Right forelimb (tissue), 1 donor: Measurements from ENCODE around the gene FRMD6.
"Not testable (repeated sequence)": the region's sequence is repeated elsewhere in the genome, so short reads cannot be mapped to it uniquely, and the experiment has no call there.

ENCODE experiments used
- DNase-seq: peaks from one replicate; pipeline ENCODE4 v3.0.0-alpha.2; 2018

Gene FRMD6

DNA sequence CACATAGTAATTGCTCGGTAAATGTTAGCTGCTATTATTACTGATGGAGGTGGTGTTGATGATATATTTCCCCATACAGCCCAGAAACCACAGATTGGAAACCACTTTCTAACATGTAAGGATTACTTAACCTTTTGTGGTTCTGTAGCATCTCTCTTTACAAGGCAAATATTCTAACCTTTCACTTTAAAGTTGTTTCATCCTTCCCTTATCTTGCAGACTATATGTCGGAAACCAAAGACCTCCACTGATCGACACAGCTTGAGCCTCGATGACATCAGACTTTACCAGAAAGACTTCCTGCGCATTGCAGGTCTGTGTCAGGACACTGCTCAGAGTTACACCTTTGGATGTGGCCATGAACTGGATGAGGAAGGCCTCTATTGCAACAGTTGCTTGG lies 75.8 kb downstream of the FRMD6 start:
- DNase-seq, result no peak

DNA sequence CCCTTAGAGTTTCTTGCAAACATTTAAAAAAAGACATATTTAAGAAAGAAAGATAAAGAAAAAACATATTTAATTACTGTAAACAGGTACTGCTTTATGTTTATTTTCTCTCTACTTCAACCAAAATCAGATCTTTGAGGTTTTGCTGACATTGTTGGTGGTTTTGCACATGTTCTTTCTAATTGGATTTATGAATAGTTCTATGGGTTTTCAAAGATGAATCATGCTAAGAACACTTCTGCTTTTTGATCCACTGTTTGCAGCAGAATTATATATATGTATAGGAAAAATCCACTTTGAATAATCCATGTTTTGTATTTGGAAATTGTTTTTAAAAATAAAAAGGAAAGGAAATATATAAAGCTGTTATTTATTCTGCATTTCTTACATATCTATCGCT lies 78.4 kb downstream of the FRMD6 start:
- no peak for DNase-seq

DNA sequence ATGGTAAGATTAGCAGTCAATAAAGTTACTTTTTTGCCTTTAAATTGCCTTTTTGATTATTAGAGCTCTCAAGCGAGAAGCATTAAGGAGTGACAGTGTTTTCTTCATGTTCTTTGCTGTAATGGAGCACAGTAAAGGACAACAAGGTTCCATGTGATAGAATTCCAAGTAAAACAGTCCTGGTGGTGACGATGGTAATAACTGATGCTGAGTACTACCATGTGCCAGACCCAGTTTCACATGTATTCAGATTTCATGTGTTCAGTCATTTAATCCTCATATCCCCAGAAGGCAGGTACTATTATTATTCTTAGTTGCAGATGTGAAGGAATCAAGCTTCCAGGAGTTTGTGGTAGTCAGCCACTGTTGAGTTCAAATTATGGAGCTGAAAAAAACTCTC lies 79.0 kb downstream of the FRMD6 start:
- DNase-seq, result no peak

DNA sequence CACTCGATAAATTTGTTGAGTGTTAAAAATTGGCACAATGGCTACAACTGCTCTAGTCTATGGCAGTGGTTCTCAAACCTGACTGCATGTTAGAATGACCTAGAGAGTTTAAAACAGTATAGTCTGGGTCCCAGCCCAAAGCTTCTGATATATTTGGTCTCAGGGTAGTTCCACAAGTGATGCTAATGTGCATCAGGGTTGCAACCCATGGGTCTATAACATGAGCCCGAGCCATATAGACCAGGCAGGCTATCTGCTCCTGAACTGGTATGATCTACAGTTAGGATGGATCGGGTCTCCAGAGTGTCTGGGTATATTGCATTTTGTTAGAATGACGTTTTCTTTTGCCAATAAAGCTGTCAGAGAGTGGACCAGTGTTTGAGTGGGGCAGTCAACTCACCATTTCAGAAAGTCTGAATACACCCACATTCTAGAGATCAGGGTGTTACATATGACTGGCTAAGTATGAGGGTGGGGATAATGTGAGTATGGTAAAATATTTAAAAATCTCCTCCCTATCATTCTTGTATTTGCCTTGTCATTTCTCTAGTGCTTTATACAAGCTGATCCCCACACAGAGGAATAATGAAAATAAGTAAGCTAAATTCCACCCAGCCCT lies 80.9 kb downstream of the FRMD6 start:
- DNase-seq, result no peak

DNA sequence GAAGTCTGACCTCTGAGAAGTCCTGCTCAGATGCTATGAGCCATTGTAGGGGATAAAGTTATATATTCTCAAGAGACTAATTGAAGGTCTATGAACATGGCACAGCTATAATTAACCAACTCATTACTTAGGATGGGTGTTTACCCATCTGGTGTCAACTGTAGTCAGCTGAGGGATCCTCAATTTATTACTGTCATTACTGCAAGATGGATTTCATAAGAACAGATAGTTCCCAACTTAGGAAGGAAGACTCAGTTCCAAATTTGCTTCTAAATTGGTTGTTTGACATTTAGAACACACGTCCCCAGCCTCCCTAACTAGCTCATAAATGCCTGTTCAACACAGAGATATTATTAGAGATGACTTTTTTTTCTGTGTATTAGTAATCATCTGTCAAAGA lies 81.4 kb downstream of the FRMD6 start:
- no peak for DNase-seq

DNA sequence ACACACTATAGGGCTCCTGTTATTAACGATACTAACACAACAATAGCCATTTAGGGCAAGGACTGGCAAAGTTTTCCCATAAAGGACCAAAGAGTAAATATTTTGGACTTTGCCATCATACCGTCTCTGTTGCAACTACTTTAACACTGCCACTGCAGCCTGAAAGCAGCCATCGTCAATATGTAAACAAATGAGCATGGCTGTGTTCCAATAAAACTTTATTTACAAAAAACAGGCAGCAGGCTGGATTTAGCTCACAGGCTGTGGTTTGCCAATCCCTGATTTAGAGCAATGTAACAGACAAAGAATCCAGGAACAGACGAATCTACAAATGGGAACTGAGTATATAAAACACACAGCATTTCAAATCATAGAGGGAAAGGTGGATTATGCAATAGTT lies 84.1 kb downstream of the FRMD6 start:
- no peak for DNase-seq

DNA sequence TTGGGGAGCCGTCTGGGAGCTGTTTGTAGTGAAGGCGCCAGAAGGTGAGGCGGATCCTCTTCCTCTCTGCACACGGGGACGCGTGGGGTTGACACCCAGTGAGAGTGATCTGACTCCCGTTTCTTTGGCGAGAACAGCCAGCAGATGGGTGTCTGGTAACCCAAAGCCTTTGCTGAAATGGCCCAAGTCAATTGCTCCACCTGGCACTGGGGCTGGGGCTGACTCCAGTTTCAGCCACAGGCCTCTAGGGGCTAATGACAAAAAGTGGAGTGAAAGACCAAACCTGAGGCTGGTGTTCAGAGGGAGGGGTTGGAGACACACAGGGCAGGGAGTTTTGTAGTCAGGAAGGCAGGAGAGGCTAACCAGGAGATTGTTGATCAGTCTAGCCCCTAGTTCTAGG lies 87.0 kb downstream of the FRMD6 start:
- no peak for DNase-seq

DNA sequence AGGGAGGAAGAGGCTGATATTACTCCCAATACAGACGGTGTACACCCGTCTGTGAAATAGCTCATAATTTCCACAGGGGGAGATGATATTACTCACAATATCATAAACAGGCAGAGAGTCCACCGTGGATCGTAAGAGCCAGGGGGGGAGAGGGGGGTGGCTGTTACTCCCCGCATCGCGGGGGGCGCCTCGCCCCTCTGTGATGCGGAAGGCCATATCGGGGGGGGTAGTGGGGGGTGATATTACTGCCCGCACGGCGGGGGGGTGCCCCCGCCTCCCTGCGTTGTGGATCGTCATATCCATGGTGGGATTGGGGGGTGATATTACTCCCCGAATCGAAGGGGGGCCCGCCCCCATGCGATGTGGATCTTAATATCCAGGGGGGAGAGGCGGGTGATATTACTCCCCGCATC lies 91.9 kb downstream of the FRMD6 start:
- no peak for DNase-seq

DNA sequence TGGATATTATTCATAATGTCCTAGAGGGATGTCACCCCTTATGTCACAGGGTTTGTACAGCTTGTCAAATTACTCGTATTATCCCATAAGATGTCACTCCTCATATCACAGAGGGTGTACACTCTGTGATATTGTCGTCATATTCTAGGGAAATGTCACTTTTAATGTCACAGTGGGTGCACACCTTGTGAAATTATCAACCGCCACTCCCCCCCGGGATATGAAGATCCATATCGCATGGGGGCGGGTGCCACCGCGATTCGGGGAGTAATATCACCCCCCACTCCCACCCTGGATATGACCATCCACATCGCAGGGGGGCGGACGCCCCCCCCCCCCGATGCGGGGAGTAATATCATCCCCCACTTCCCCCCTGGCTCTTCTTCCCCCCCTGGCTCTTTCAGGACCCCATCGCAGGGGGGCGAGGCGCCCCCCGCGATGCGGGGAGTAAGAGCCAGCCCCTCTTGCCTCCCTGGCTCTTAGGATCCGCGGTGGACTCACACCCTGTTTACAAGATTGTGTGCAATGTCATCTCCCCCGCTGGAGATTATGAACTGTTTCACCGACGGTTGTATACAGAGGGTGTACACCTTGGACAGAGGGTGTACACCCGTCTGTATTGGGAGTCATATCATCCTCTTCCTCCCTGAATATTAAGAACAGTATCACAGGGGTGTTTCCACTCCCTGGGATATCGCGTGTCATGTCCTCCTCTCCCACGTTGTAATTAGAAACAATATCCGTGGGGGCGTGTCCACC lies 92.8 kb downstream of the FRMD6 start:
- no peak for DNase-seq

DNA sequence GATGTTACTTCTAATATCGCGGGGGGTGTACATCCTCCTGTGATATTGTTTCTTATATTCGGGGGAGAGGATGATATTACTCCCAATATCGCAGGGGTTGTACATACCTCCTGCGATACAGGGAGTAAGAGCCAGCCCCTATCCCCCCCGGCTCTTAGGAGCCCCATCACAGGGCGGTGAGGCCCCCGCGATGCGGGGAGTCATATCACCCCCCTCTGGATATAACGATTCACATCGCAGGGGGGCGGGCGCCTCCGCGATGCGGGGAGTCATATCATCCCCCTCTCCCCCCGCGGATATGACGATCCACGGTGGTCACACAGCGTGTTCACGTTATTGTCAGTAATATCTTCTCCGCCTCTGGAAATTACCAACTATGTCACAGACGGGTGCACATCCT lies 95.1 kb downstream of the FRMD6 start:
- DNase-seq, result not testable (repeated sequence)

DNA sequence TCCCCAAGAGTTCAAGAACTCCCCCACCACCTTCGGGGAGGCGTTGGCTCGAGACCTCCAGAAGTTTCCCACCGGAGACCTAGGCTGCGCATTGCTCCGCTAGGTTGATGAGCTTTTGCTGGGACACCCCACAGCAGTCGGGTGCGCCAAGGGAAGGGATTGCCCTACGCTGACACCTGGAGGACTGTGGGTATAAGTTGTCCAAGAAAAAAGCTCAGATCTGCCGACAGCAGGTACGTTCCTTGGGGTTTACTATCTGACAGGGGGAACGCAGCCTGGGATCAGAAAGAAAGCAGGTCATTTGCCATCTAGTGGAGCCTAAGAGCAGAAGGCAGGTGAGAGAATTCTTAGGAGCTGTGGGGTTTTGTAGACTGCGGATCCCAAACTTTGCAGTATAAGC lies 98.8 kb downstream of the FRMD6 start:
- no peak for DNase-seq

DNA sequence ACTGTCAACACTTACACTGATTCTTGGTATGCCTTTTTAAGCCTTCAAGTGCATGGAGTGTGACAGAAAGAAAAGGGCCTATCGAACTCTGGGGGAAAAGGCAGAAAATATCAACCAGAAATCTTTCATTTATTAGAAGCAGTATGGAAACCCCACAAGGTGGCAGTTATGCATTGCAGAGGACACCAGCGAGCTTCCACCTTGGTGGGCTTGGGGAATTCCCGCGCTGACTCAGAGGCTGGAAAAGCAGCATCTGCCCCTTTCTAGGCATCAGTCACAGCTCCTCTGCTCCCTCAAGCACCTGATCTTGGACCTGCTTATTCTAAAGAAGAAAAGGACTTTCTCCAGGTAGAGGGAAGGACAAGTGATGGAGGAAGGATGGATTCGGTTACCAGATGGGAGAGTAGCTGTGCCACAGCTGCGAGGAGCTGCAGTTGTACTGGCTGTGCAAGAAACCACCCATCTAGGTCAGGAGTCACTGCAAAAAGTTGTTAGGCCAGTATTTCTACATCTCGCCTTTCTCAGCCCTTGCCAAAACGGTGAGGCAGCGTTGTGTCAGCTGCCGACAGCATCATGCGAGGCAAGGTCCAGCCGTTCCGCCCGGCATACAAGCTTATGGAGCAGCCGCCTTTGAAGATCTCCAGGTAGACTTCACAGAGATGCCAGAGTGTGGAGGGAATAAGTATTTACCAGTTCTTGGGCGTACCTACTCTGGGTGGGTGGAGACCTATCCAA lies 100.1 kb downstream of the FRMD6 start:
- DNase-seq, result not testable (repeated sequence)

DNA sequence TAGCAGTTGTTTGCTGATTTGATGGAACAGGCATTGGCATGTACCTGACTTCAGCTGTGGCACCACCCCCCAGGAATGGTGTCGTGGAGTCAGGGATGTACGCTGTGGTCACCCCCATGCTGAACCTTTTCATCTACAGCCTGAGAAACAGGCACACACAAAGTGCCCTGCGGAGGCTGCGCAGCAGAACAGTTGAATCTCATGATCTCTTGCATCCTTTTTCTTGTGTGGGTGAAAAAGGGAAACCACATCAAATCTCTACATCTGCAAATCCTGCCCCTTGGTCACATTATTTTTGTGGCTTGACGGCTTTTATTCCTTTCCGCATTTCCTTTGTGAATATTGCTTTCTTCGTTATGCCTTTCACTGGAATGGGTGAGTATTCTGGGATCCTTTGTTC lies 106.0 kb downstream of the FRMD6 start:
- not testable (repeated sequence) for DNase-seq

DNA sequence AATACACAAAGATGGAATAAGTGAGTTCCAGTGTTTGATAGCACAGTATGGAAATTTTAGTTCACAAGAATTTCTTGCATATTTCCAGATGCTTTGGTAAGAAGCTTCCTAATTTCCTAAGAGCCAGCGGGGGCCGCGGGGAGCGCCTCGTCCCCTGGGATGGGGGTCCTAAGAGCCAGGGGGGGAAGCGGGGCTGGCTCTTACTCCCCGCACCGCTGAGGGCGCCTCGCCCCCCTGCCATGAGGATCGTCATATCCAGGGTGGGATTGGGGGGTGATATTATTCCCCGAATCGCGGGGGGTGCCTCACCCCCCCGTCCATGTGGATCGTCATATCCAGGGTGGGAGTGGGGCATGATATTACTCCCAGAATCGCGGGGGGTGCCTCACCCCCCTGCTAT lies 108.2 kb downstream of the FRMD6 start:
- no peak for DNase-seq

DNA sequence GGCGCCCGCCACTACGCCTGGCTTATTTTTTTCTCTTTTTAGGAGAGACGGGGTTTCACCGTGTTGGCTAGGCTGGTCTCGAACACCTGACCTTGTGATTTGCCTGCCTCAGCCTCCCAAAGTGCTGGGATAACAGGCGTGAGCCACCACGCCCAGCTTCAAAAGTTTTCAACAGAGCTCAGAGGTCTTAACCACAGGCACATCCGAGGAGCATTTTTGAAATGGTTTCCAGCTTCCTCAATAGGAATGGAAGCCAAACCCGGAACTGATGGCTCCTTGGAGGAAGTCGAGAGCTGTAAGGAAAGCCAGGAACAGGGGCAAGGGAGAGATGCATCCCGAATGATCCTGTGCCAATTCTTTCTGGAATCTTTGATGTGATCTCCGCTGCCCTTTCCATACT lies 114.0 kb downstream of the FRMD6 start:
- DNase-seq, result not testable (repeated sequence)

DNA sequence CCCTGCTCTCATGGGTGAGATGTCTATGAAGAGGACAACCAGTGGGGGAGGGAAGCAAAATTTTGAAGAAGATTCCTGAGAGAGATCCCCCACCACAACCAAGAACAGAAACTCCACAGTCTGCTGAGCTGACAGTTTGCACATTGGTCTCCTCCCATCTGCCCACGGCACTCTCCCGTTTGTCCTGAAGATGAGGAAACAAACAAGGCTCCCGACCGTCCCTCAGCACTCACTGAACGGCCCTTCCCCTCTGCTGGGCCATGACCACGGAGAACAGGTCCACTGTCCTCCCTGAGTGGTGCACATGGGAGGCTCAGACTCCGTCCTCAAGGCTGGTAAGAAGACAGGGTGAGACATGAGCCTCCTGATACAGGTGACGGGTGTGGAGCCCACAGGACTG lies 114.9 kb downstream of the FRMD6 start:
- not testable (repeated sequence) for DNase-seq

DNA sequence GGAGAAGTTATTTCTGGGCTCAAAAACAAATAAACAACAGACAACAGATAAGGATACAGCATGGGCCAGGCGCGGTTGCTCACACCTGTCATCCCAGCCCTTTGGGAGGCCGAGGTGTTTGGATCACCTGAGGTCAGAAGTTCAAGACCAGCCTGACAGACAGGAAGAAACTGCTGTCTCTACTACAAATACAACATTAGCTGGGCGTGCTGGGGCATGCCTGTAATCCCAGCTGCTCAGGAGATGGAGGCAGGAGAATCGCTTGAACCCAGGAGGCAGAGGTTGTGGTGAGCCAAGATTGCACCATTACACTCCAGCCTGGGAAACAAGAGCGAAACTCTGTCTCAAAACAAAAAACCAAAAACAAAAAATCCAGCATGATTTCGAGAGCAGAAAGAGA lies 117.6 kb downstream of the FRMD6 start:
- DNase-seq, result not testable (repeated sequence)

DNA sequence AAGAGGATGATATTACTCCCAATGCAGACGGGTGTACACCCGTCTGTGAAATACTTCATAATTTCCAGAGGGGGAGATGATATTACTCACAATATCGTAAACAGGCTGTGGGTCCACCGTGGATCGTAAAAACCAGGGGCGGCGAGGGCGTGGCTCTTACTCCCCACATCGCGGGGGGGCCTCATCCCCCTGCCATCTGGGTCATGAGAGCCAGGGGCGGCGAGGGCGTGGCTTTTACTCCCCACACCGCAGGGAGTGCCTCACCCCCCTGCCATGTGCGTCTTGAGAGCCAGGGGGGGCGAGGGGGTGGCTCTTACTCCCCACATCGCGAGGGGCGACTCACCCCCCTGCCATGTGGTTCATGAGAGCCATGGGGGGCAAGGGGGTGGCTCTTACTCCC lies 122.5 kb downstream of the FRMD6 start:
- no peak for DNase-seq

DNA sequence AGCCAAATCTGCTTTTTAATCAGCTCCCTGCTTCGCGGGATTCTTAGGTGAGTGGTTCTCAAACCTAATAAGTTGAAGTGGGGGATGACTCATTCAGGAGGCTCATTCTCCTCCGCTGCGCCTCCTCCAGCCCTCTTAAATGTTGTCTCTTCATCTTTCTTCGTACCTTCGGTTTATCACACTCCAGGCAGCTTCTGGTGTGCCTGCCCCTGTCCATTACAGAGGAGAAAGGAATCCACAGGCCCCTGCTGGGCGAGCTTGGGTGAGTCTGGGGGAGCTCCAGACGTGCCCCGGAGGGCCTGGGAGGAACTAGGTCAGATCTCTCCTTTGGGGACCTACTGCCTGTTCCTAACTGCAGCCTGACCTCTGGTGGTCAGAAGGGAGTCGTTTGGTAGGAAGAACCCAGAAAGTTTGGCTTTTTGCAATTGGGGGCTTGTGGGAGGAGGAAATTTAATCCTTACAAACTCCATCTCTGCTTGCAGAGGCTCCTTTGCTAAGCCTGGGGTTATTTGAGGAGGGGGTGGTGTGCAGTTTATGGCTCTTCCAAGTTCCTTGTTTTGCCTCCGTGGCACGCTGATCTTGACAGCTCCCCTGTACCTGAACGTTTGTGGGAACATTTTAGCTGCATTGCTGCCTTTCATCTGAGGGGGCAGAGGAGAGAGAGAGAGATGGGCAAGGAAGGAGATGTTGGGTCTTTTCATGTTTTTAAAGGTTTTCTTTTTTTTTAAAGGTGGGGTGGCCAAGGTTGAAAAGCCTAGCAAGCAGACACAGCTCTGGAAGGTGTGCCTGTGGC lies 124.6 kb downstream of the FRMD6 start:
- peak; percentile 75 for DNase-seq

DNA sequence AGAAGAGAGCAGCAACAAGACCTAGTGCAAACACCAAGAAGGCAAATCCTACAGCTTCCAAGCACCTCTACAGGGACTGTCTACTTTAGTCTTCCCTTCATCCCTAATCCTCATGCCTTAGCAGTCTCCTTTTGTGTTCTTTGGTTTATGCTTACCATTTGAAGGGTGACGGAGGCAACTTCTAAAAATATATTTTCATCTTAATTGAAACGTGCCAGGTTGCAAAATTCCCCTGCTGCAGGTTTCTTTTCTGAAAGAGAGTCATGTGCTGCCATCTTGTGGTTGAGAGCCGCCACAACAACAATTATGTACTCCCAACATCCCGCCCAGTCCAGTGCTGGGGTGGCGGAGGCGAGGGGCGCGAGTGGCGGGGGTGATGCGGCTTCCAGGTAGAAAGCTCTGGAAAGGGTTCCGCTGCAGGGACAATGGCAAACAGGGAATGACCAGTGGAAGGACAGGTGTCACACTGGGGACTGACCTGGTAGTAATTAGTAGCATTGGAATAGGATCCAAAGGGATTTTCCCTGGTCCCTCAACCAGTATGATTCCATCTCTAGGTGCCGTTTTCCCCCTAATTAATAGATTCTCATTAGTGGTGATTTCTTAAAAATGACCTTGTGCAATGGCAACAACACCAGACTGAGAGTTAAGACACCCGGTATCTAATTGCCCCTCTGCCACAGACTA lies 128.4 kb downstream of the FRMD6 start:
- DNase-seq, result peak; percentile 78
